A673 (cell line): ENCODE data around the gene EXOC6B. TPM values are rescaled to one million over a fixed set of nuclear protein-coding genes. Genes with fewer than 3 reads are reported as not detected.
A peak's percentile ranks its signal among the peaks of the same experiment; 100 is the strongest.

Experiments used
- BruUV-seq: library from RNA; stranded (reverse); fragments of 400-500 nt; replicated peaks from 2 replicates; lab custom pipeline; 2021; lab: Mats Ljungman, UMichigan
- CTCF ChIA-PET: fragments of 300-600 bp; sonication (Branson Sonifier 250); formaldehyde crosslinking; loops from one replicate; lab custom pipeline; 2022; ENCODE audit warnings: antibody characterized with exemption; lab: Charles Lee
- POLR2A ChIA-PET: fragments of 300-600 bp; sonication (Branson Sonifier 250); formaldehyde crosslinking; loops from one replicate; lab custom pipeline; 2022; ENCODE audit warnings: antibody characterized with exemption; ENCODE audit not compliant: low non-redundant PET; lab: Charles Lee
- DNase-seq: peaks from one replicate; pipeline ENCODE4 v3.0.0-alpha.2; 2015; ENCODE audit warnings: low spot score
- H3K27ac ChIP-seq: fragments of 200-600 bp; sonication (generic); 2 replicates; pipeline ENCODE4 v1.5.1; 2016; ENCODE audit warnings: mixed run types, low read depth, mild to moderate bottlenecking, mixed read lengths, antibody characterized with exemption, low read length; ENCODE audit not compliant: poor library complexity, severe bottlenecking
- H3K27me3 ChIP-seq: fragments of 200-600 bp; sonication (generic); replicated peaks from 2 replicates; pipeline ENCODE4 v1.6.1; 2017; ENCODE audit warnings: mixed run types, low read depth, mild to moderate bottlenecking, mixed read lengths, antibody characterized with exemption, low read length; ENCODE audit not compliant: insufficient read depth, poor library complexity
- H3K36me3 ChIP-seq: fragments of 200-600 bp; sonication (generic); 2 replicates; pipeline ENCODE4 v1.6.1; 2016; ENCODE audit warnings: mixed run types, mild to moderate bottlenecking, mixed read lengths, antibody characterized with exemption, low read length; ENCODE audit not compliant: insufficient read depth, poor library complexity, severe bottlenecking
- H3K4me1 ChIP-seq: fragments of 200-600 bp; sonication (generic); 2 replicates; pipeline ENCODE4 v1.6.1; 2017; ENCODE audit warnings: mixed run types, mild to moderate bottlenecking, mixed read lengths, antibody characterized with exemption, low read length; ENCODE audit not compliant: insufficient read depth, poor library complexity, severe bottlenecking
- H3K4me3 ChIP-seq: fragments of 200-600 bp; sonication (generic); 2 replicates; pipeline ENCODE4 v1.5.1; 2016; ENCODE audit warnings: low read depth, mixed run types, mild to moderate bottlenecking, mixed read lengths, low read length; ENCODE audit not compliant: poor library complexity, severe bottlenecking
- H3K9me3 ChIP-seq: fragments of 200-600 bp; sonication (generic); 2 replicates; pipeline ENCODE4 v1.6.1; 2016; ENCODE audit warnings: mixed run types, low read depth, mild to moderate bottlenecking, mixed read lengths, antibody characterized with exemption, low read length; ENCODE audit not compliant: poor library complexity, severe bottlenecking
- CTCF ChIP-seq: fragments of 300-800, 200-600 bp; sonication (generic); conservative IDR thresholded peaks from 2 replicates; pipeline ENCODE4 v1.5.1; 2017; ENCODE audit warnings: low read depth, mild to moderate bottlenecking, antibody characterized with exemption, low read length, moderate library complexity, mixed read lengths
- EZH2 ChIP-seq: fragments of 200-600 bp; sonication (generic); IDR thresholded peaks from 2 replicates; pipeline ENCODE4 v1.6.1; 2017; ENCODE audit warnings: borderline replicate concordance, low read depth, mild to moderate bottlenecking, mixed read lengths, antibody characterized with exemption, low read length; ENCODE audit not compliant: poor library complexity, severe bottlenecking
- intact Hi-C: fragments of 100-400 bp; cut with micrococcal nuclease; formaldehyde crosslinking; loops from one replicate; pipeline ENCODE4 v1.10.0; 2022; ENCODE audit not compliant: unreplicated experiment
- total RNA-seq: library from RNA; stranded (reverse); gene quantifications from 2 replicates; pipeline ENCODE4 v1.2.3, GENCODE V29; 2021

EXOC6B gene
- total RNA-seq, 1 experiment from 2014 or later, result 138 TPM

- intact Hi-C loops, result no loop called here
- ChIA-PET POLR2A (no interaction called here), CTCF (no interaction called here)
- DNase-seq, result no peak
- BruUV-seq, result no TSS peak
- H3K4me1 ChIP-seq, result peaks cover 20% of the 10 kb centered on the region
- H3K27ac ChIP-seq, result no peak overlapping the region
- no peak for TF ChIP-seq CTCF
- no peak for TF ChIP-seq EZH2
- H3K27me3 ChIP-seq, result no peaks in the 10 kb centered on the region
- no peak overlapping the region for H3K4me3 ChIP-seq
- H3K36me3 ChIP-seq, result peaks cover 6% of the 10 kb centered on the region
- peaks cover 3% of the 10 kb centered on the region for H3K9me3 ChIP-seq
These were observed 499.1 kb downstream of the EXOC6B start for GRCh38 chr2:72326759-72327158.

- CTCF ChIA-PET, result interaction anchor here (1.2 kb wide), 1 partner anchor 9 kb away, joined by 3 read pairs; no protein-coding TSS in a partner anchor
- no peak for TF ChIP-seq EZH2
- TF ChIP-seq CTCF, result peak; percentile 84
- H3K4me1 ChIP-seq, result peaks cover 17% of the 10 kb centered on the region
- no peaks in the 10 kb centered on the region for H3K36me3 ChIP-seq
- H3K4me3 ChIP-seq, result no peak overlapping the region
- H3K9me3 ChIP-seq, result no peaks in the 10 kb centered on the region
- no peaks in the 10 kb centered on the region for H3K27me3 ChIP-seq
- BruUV-seq, result no TSS peak
- POLR2A ChIA-PET, result interaction anchor here (0.6 kb wide), 1 partner anchor 31 kb away, joined by 3 read pairs; no protein-coding TSS in a partner anchor
- intact Hi-C loops, result no loop called here
- H3K27ac ChIP-seq, result no peak overlapping the region
- peak; percentile 50 for DNase-seq
These were observed 500.0 kb downstream of the EXOC6B start for GRCh38 chr2:72325592-72326422.

- POLR2A ChIA-PET, result interaction anchor here (0.7 kb wide), 1 partner anchor 117 kb away, joined by 5 read pairs; no protein-coding TSS in a partner anchor
- Histone ChIP-seq H3K9me3 (no peaks in the 10 kb centered on the region), H3K27me3 (no peaks in the 10 kb centered on the region), H3K36me3 (no peaks in the 10 kb centered on the region), H3K4me3 (no peak overlapping the region), H3K27ac (no peak overlapping the region), H3K4me1 (no peaks in the 10 kb centered on the region)
- intact Hi-C loops, result no loop called here
- CTCF ChIA-PET, result no interaction called here
- BruUV-seq, result no TSS peak
- DNase-seq, result no peak
- TF ChIP-seq CTCF (no peak), EZH2 (no peak)
These were observed 509.1 kb downstream of the EXOC6B start for GRCh38 chr2:72316774-72317173.
